Measurements from ENCODE around the gene ITGA11.

GRCh38 chr15:68399096-68400065, 32.6 kb downstream of the ITGA11 start:
- no peak for TF ChIP-seq CTCF (IDR thresholded peaks at IDR 0.05)
- TF ChIP-seq EZH2 (IDR thresholded peaks at IDR 0.05; ENCODE audit: borderline replicate concordance, insufficient read depth, low read depth, low read length, poor library complexity, severe bottlenecking) = no peak
